ENCODE measurements around the gene DNAH10.

Gene DNAH10

DNA sequence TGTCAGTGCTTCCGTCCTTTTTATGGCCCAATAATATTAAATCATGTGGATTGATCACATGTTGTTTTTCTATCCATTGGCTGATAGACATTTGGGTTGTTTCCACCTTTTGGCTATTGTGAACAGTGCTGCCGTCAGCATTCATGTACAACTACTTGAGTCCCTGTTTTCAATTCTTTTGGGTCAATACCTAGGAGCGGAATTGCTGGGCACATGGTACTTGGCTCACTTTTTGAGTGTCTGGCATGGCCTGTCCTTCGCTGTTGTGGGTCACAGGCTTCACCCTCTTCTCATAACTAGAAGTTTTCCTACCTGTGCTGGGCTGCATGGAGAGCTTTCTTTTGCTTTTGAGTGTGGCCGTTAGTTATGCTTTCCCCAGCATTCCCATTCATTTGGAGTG is 72.7 kb downstream of the DNAH10 start:
- no peak overlapping the region for H3K27ac ChIP-seq
- H3K36me3 ChIP-seq: no peaks in the 10 kb centered on the region
- no peak overlapping the region for H3K9ac ChIP-seq
- no peaks in the 10 kb centered on the region for H4K20me1 ChIP-seq
- no peak overlapping the region for H3K4me3 ChIP-seq
- TF ChIP-seq Cebpa-rat (IDR thresholded peaks at IDR 0.05): no peak
- H3K4me2 ChIP-seq: no peak overlapping the region
- no peaks in the 10 kb centered on the region for H3K4me1 ChIP-seq
- H3K27me3 ChIP-seq: no peaks in the 10 kb centered on the region
- peaks cover 8 to 37% (median 14%) of the 10 kb centered on the region in 11 experiments; a peak in 21 of 22 replicates for H3K9me3 ChIP-seq (replicated peaks in 1 of 11)

- Histone ChIP-seq H3K36me3 (no peaks in the 10 kb centered on the region), H3K27me3 (no peaks in the 10 kb centered on the region), H4K20me1 (no peaks in the 10 kb centered on the region), H3K9me3 (replicated peaks in 1 of 11) (peaks cover 7 to 24% (median 11%) of the 10 kb centered on the region in 11 experiments; a peak in 21 of 22 replicates), H3K4me2 (no peak overlapping the region), H3K9ac (no peak overlapping the region), H3K27ac (no peak overlapping the region), H3K4me1 (no peaks in the 10 kb centered on the region), H3K4me3 (no peak overlapping the region)
- TF ChIP-seq Cebpa-rat (IDR thresholded peaks at IDR 0.05): no peak
These were observed 74.2 kb downstream of the DNAH10 start for GRCh38 chr12:123836292-123836691.

DNA sequence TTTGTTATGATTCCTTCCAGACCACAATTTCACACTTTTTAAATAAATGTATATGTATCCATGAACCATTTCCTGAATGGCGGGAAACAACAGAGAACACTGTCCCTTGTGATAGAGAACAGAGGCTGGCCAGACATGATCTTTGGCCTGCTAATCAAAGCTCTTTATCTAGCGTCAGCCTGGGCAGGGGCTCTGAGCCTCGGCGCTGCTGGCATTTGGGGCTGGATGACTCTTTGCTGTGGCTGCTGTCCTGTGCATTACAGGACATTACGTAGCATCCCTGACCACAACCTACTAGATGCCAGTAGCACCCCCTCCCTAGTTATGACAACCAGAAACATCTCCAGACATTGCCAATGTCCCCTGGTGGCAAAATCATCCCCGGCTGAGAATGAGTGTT is 77.7 kb downstream of the DNAH10 start:
- Histone ChIP-seq H3K36me3 (no peaks in the 10 kb centered on the region), H3K9me3 (replicated peaks in 1 of 11) (peaks cover 4 to 9% (median 5%) of the 10 kb centered on the region in 11 experiments; a peak in 21 of 22 replicates), H3K4me2 (no peak overlapping the region), H3K4me1 (no peaks in the 10 kb centered on the region), H3K4me3 (no peak overlapping the region), H3K27me3 (no peaks in the 10 kb centered on the region), H4K20me1 (no peaks in the 10 kb centered on the region), H3K9ac (no peak overlapping the region), H3K27ac (no peak overlapping the region)
- no peak for TF ChIP-seq Cebpa-rat (IDR thresholded peaks at IDR 0.05)

DNA sequence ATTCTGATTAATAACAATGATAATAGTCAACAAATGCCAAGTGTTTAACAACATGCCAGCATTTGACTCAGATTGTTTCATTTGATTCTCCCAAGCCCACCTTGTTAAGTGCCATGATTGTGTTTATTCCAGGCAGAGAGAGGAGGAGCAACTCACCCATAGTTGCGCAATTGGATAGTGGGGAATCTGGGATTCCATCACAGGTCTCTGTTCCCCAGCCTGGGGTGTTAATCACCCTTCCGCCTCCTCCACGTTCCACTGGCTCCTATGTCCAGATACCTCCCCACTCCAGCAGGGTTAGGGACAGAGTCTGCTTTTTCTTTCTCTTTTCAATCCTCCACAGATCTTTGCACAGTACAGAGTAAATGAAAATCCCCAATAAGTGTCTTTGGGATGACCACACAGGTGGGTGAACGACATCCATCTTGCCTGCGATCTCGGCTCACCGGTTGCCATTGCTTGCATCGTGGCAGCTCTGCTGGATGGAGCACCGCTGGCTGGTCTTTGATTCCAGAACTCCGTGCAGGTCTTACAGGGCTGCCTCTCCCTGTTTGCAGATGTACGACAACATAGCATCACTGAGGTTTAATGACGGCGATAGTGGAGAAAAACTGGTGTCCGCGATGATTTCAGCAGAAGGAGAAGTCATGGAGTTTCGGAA is 78.8 kb downstream of the DNAH10 start:
- TF ChIP-seq Cebpa-rat (IDR thresholded peaks at IDR 0.05): peak in 7 of 11 experiments; percentile 17 to 81 (median 35); a peak in 6 of 22 replicates
- no peak overlapping the region for H3K4me2 ChIP-seq
- no peak overlapping the region for H3K4me3 ChIP-seq

GRCh38 chr12:123843912-123844748 is 82.0 kb downstream of the DNAH10 start:
- H3K4me3 ChIP-seq: no peak overlapping the region
- TF ChIP-seq Cebpa-rat (IDR thresholded peaks at IDR 0.05): no peak
- H3K27ac ChIP-seq: no peak overlapping the region
- no peak overlapping the region for H3K4me2 ChIP-seq
- no peaks in the 10 kb centered on the region for H3K27me3 ChIP-seq
- no peak overlapping the region for H3K9ac ChIP-seq
- H3K4me1 ChIP-seq: no peaks in the 10 kb centered on the region
- no peaks in the 10 kb centered on the region for H4K20me1 ChIP-seq
- no peaks in the 10 kb centered on the region for H3K9me3 ChIP-seq (replicated peaks in 1 of 11)
- H3K36me3 ChIP-seq: no peaks in the 10 kb centered on the region

More for the DNA sequence above, 78.8 kb downstream of the DNAH10 start:
- no peak overlapping the region for H3K27ac ChIP-seq
- no peaks in the 10 kb centered on the region for H3K36me3 ChIP-seq
- no peaks in the 10 kb centered on the region for H3K9me3 ChIP-seq (replicated peaks in 1 of 11)
- no peaks in the 10 kb centered on the region for H3K27me3 ChIP-seq
- H3K4me1 ChIP-seq: no peaks in the 10 kb centered on the region
- no peak overlapping the region for H3K9ac ChIP-seq
- no peaks in the 10 kb centered on the region for H4K20me1 ChIP-seq

DNA sequence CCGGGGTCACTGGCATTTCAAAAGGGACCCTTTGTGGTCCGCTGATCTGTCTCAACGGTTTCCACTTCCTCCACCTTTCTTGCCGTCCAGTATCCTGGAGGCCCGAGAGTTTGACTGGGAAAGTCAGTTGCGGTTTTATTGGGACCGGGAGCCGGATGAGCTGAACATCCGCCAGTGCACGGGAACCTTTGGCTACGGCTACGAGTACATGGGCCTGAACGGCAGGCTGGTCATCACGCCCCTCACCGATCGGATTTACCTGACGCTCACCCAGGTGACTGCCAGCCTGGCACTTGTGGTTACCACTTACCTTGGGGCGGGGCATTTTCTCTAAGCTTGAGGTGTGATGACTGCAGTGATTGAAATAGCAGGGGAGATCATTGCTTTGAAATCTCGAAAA is 83.8 kb downstream of the DNAH10 start:
- H3K4me3 ChIP-seq: no peak overlapping the region
- no peaks in the 10 kb centered on the region for H4K20me1 ChIP-seq
- no peak for TF ChIP-seq Cebpa-rat (IDR thresholded peaks at IDR 0.05)
- H3K9ac ChIP-seq: no peak overlapping the region
- no peaks in the 10 kb centered on the region for H3K4me1 ChIP-seq
- H3K4me2 ChIP-seq: no peak overlapping the region
- no peak overlapping the region for H3K27ac ChIP-seq
- no peaks in the 10 kb centered on the region for H3K9me3 ChIP-seq (replicated peaks in 1 of 11)
- H3K36me3 ChIP-seq: no peaks in the 10 kb centered on the region
- H3K27me3 ChIP-seq: no peaks in the 10 kb centered on the region

DNA sequence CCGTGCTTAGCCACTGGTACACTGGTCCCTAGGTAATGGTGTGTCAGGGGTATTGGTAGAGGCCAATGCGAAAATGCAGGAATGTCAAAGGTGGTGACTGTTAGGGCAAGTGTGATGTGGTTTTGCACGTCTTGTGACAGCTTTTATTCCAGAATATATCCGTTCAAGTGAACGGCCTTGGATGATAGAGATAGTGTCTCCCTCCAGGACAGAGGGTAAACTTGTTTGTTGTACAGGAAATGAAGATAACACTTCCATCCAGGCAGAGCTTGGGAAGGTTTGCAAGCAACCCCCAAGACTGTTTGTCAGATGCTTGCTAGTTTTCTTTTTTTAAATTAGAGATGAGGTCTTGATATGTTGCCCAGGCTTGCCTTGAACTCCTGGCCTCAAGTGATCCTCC is 84.2 kb downstream of the DNAH10 start:
- Histone ChIP-seq H3K27me3 (no peaks in the 10 kb centered on the region), H3K9me3 (replicated peaks in 1 of 11) (no peaks in the 10 kb centered on the region)
- TF ChIP-seq Cebpa-rat (IDR thresholded peaks at IDR 0.05): no peak

DNA sequence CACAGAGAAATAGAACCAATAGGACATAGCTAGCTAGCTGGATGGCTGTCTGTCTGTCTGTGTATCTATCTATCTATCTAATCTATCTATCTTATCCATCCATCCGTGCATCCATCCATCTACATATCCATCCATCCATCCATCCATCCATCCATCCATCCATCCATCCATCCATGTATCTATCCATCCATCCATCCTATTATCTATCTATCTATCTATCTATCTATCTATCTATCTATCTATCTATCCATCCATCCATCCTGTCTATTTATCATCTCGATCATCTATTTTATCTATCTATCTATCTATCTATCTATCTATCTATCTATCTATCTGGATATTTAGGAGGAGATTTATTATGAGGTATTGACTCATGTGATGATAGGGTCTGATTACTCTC is 84.9 kb downstream of the DNAH10 start:
- no peak overlapping the region for H3K4me3 ChIP-seq
- H3K9ac ChIP-seq: no peak overlapping the region
- no peaks in the 10 kb centered on the region for H3K36me3 ChIP-seq
- H3K27ac ChIP-seq: no peak overlapping the region
- H3K27me3 ChIP-seq: no peaks in the 10 kb centered on the region
- H3K9me3 ChIP-seq (replicated peaks in 1 of 11): no peaks in the 10 kb centered on the region
- H3K4me1 ChIP-seq: no peaks in the 10 kb centered on the region
- no peak overlapping the region for H3K4me2 ChIP-seq
- H4K20me1 ChIP-seq: no peaks in the 10 kb centered on the region
- no peak for TF ChIP-seq Cebpa-rat (IDR thresholded peaks at IDR 0.05)

More for the DNA sequence above, 84.2 kb downstream of the DNAH10 start:
- H3K4me1 ChIP-seq: no peaks in the 10 kb centered on the region
- H3K36me3 ChIP-seq: no peaks in the 10 kb centered on the region
- H3K4me2 ChIP-seq: no peak overlapping the region
- H4K20me1 ChIP-seq: no peaks in the 10 kb centered on the region
- no peak overlapping the region for H3K9ac ChIP-seq
- H3K4me3 ChIP-seq: no peak overlapping the region
- no peak overlapping the region for H3K27ac ChIP-seq

GRCh38 chr12:123847876-123848275 is 85.8 kb downstream of the DNAH10 start:
- Histone ChIP-seq H3K4me2 (no peak overlapping the region), H3K4me3 (no peak overlapping the region), H3K9ac (no peak overlapping the region), H3K36me3 (no peaks in the 10 kb centered on the region), H3K27ac (no peak overlapping the region), H3K9me3 (replicated peaks in 1 of 11) (no peaks in the 10 kb centered on the region), H4K20me1 (no peaks in the 10 kb centered on the region), H3K4me1 (no peaks in the 10 kb centered on the region), H3K27me3 (no peaks in the 10 kb centered on the region)
- TF ChIP-seq Cebpa-rat (IDR thresholded peaks at IDR 0.05): no peak

DNA sequence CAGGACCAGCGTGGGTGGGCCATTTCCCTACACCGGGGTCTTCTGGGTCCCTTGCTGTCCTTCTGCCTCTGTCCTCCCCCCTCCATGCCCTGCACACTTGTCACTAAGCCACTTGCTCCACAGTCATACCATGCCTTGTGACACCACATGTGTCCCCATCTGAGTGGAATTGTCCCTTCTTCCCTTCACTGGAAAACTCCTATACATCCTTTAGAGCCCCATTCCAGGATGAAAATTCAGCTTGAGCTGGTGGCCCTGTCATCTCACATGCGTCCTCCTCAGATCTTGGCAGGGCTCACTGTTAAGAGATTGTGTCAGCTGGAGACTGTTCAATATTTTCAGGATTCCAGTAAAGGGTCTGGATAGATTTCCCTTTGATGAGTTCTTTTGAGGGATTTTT is 87.4 kb downstream of the DNAH10 start:
- Histone ChIP-seq H3K4me1 (no peaks in the 10 kb centered on the region), H3K27ac (no peak overlapping the region), H3K27me3 (no peaks in the 10 kb centered on the region), H3K36me3 (no peaks in the 10 kb centered on the region), H3K9me3 (replicated peaks in 1 of 11) (no peaks in the 10 kb centered on the region), H3K4me3 (no peak overlapping the region), H3K4me2 (no peak overlapping the region), H3K9ac (no peak overlapping the region), H4K20me1 (no peaks in the 10 kb centered on the region)
- TF ChIP-seq Cebpa-rat (IDR thresholded peaks at IDR 0.05): no peak

Measured in BLaER1 treated with 17β-estradiol and CSF1 and Interleukin-3, amounts not matched to agents 10 nM and 100 nM (cell line).